ENCODE results near the gene PPIC.
"Not testable (repeated sequence)": the region's sequence is repeated elsewhere in the genome, so short reads cannot be mapped to it uniquely, and the experiment has no call there.

The PPIC gene

DNA sequence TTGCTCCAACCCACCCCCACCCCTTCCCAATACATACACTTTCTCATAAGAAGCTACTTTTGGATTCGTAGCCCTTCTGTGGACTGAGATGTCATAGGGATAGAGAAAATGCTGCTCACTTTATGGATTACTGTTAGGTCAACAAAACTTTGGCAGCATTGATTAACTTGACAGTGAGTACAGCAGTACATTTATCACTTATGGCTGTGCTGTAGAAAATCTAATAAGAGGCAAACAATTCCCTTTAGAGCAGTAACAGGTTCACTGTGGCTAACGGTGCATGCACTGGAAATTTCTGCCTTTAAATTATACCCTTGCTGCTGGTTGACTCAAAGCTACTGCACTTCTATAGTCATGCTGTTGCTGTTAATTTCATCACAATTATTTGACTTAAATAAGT is 59.2 kb downstream of the PPIC start:
- no peak overlapping the region for H3K27ac ChIP-seq
- TF ChIP-seq, protein P1, sequence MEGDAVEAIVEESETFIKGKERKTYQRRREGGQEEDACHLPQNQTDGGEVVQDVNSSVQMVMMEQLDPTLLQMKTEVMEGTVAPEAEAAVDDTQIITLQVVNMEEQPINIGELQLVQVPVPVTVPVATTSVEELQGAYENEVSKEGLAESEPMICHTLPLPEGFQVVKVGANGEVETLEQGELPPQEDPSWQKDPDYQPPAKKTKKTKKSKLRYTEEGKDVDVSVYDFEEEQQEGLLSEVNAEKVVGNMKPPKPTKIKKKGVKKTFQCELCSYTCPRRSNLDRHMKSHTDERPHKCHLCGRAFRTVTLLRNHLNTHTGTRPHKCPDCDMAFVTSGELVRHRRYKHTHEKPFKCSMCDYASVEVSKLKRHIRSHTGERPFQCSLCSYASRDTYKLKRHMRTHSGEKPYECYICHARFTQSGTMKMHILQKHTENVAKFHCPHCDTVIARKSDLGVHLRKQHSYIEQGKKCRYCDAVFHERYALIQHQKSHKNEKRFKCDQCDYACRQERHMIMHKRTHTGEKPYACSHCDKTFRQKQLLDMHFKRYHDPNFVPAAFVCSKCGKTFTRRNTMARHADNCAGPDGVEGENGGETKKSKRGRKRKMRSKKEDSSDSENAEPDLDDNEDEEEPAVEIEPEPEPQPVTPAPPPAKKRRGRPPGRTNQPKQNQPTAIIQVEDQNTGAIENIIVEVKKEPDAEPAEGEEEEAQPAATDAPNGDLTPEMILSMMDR (conservative IDR thresholded peaks at IDR 0.05; ENCODE audit: low read depth) = no peak
- ChIA-PET POLR2A (ENCODE audit: low non-redundant PET) (no interaction called here), CTCF (no interaction called here)
- DNase-seq (ENCODE audit: low spot score) = no peak

DNA sequence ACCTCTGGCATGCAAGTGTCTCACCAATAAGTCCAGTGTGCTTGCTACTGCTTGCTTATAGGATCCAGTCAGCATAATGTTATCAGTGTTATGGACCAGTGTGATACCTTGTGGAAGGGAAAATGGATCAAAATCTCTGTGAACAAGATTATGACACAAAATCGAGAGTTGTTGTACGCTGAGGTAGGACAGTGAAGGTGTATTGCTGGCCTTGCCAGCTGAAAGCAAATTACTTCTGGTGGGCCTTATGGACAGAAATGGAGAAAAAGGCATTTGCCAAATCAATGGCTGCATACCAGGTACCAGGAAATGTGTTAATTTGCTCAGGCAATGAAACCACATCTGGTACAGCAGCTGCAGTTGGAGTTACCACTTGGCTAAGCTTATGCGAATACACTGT is 62.3 kb downstream of the PPIC start:
- DNase-seq (ENCODE audit: low spot score); H3K27ac ChIP-seq; POLR2A ChIA-PET (ENCODE audit: low non-redundant PET): not testable (repeated sequence)
- CTCF ChIA-PET = interaction anchor here (0.6 kb wide), 1 partner anchor 1449 kb away, joined by 3 read pairs; no protein-coding TSS in a partner anchor

DNA sequence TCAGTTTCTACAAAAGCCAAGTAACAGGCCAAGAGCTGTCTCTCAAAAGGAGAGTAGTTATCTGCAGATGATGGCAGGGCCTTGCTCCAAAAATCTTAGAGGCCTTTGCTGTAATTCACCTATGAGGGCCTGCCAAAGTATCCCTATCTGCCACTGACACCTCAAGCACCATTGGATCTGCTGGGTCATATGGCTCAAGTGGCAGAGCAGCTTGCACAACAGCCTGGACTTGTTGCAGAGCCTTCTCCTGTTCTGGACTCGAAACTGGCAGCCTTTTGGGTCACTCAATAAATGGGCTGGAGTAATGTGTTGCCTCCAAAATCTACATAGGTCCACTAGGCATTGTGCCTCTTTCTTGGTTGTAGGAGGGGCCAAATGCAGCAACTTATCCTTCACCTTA is 62.8 kb downstream of the PPIC start:
- CTCF ChIA-PET; DNase-seq (ENCODE audit: low spot score); H3K27ac ChIP-seq; POLR2A ChIA-PET (ENCODE audit: low non-redundant PET): not testable (repeated sequence)
